SH-SY5Y (cell line): ENCODE measurements around the gene CNTN4.

Source experiments
- GATA2 ChIP-seq: IDR thresholded peaks from 2 replicates; pipeline ENCODE4 v1.6.1; 2011; ENCODE audit warnings: mild to moderate bottlenecking, low read depth, low read length
- GATA3 ChIP-seq: IDR thresholded peaks from 2 replicates; pipeline ENCODE4 v1.6.1; 2011; ENCODE audit warnings: low read depth, mild to moderate bottlenecking, low read length, moderate library complexity

DNA sequence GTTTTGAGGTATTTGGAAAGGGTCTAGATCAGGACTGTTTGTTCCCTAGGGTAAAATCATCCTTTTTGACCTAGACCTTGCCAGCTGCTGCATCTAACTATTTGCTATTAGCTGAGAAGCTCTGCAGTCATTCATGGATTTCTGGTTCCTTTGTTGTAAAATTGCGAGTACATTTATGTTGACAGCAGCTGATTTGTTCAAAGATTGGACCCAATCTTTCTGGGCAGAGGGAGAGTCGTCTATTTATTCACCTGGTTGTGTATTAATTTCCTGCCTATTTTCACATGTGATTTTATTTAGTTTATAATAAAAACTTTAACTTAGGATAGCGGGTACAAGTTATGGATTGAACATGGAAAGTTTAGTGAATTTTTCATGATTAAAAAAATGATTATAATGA, 236.3 kb downstream of the CNTN4 start:
- no peak for TF ChIP-seq GATA3
- TF ChIP-seq GATA2 = no peak
